ENCODE results near the gene PIGZ. TPM values are rescaled to one million over a fixed set of nuclear protein-coding genes. Genes with fewer than 3 reads are reported as not detected.
"Not testable (repeated sequence)": the region's sequence is repeated elsewhere in the genome, so short reads cannot be mapped to it uniquely, and the experiment has no call there.

PIGZ gene
- polyA plus RNA-seq, 1 donor, result 56.8 TPM

- DNase-seq, result no peak
- Histone ChIP-seq H3K36me3 (ENCODE audit: control insufficient read depth, insufficient read depth, low read length) (peaks cover 20% of the 10 kb centered on the region), H3K27me3 (ENCODE audit: control insufficient read depth, insufficient read depth, low read length) (no peaks in the 10 kb centered on the region), H3K27ac (ENCODE audit: low read length) (no peak overlapping the region), H3K4me1 (ENCODE audit: control insufficient read depth, insufficient read depth, low read length) (no peaks in the 10 kb centered on the region), H3K4me3 (ENCODE audit: low read length) (no peak overlapping the region), H3K9me3 (ENCODE audit: control insufficient read depth, low read depth, low read length) (peaks cover 4% of the 10 kb centered on the region)
- WGBS (ENCODE audit: insufficient coverage, low lambda C conversion rate), result no CpG with 5 or more reads among the region's 6 CpGs
Observed at GRCh38 chr3:196949750-196950149, 18.9 kb downstream of the PIGZ start.

GRCh38 chr3:196949285-196949619 lies 19.4 kb downstream of the PIGZ start:
- no peak overlapping the region for H3K27ac ChIP-seq (ENCODE audit: low read length)
- H3K27me3 ChIP-seq (ENCODE audit: control insufficient read depth, insufficient read depth, low read length), result no peaks in the 10 kb centered on the region
- no CpG with 5 or more reads among the region's 6 CpGs for WGBS (ENCODE audit: insufficient coverage, low lambda C conversion rate)
- H3K4me3 ChIP-seq (ENCODE audit: low read length), result no peak overlapping the region
- peaks cover 4% of the 10 kb centered on the region for H3K9me3 ChIP-seq (ENCODE audit: control insufficient read depth, low read depth, low read length)
- no peak for DNase-seq
- no peaks in the 10 kb centered on the region for H3K4me1 ChIP-seq (ENCODE audit: control insufficient read depth, insufficient read depth, low read length)
- H3K36me3 ChIP-seq (ENCODE audit: control insufficient read depth, insufficient read depth, low read length), result peaks cover 20% of the 10 kb centered on the region

- Histone ChIP-seq H3K27me3 (ENCODE audit: control insufficient read depth, insufficient read depth, low read length) (no peaks in the 10 kb centered on the region), H3K4me1 (ENCODE audit: control insufficient read depth, insufficient read depth, low read length) (peaks cover 3% of the 10 kb centered on the region), H3K4me3 (ENCODE audit: low read length) (no peak overlapping the region), H3K27ac (ENCODE audit: low read length) (no peak overlapping the region), H3K36me3 (ENCODE audit: control insufficient read depth, insufficient read depth, low read length) (peaks cover 20% of the 10 kb centered on the region), H3K9me3 (ENCODE audit: control insufficient read depth, low read depth, low read length) (peaks cover 4% of the 10 kb centered on the region)
- DNase-seq, result peak in 1 of 2 donors; percentile 38
- no CpG with 5 or more reads among the region's 22 CpGs for WGBS (ENCODE audit: insufficient coverage, low lambda C conversion rate)
Observed at GRCh38 chr3:196948442-196949284, 20.0 kb downstream of the PIGZ start.

- no CpG with 5 or more reads among the region's 28 CpGs for WGBS (ENCODE audit: insufficient coverage, low lambda C conversion rate)
- Histone ChIP-seq H3K27me3 (ENCODE audit: control insufficient read depth, insufficient read depth, low read length) (no peaks in the 10 kb centered on the region), H3K36me3 (ENCODE audit: control insufficient read depth, insufficient read depth, low read length) (peaks cover 20% of the 10 kb centered on the region)
Observed at GRCh38 chr3:196947860-196948441, 20.7 kb downstream of the PIGZ start.

GRCh38 chr3:196947136-196947859 lies 21.3 kb downstream of the PIGZ start:
- peaks cover 20% of the 10 kb centered on the region for H3K36me3 ChIP-seq (ENCODE audit: control insufficient read depth, insufficient read depth, low read length)
- no peak for DNase-seq
- H3K27ac ChIP-seq (ENCODE audit: low read length), result no peak overlapping the region
- no peaks in the 10 kb centered on the region for H3K27me3 ChIP-seq (ENCODE audit: control insufficient read depth, insufficient read depth, low read length)
- WGBS (ENCODE audit: insufficient coverage, low lambda C conversion rate), result no CpG with 5 or more reads among the region's 10 CpGs
- no peak overlapping the region for H3K4me3 ChIP-seq (ENCODE audit: low read length)
- H3K4me1 ChIP-seq (ENCODE audit: control insufficient read depth, insufficient read depth, low read length), result peaks cover 6% of the 10 kb centered on the region
- peaks cover 4% of the 10 kb centered on the region for H3K9me3 ChIP-seq (ENCODE audit: control insufficient read depth, low read depth, low read length)

More at GRCh38 chr3:196947860-196948441, 20.7 kb downstream of the PIGZ start:
- DNase-seq, result no peak
- Histone ChIP-seq H3K4me3 (ENCODE audit: low read length) (no peak overlapping the region), H3K27ac (ENCODE audit: low read length) (no peak overlapping the region), H3K9me3 (ENCODE audit: control insufficient read depth, low read depth, low read length) (peaks cover 4% of the 10 kb centered on the region), H3K4me1 (ENCODE audit: control insufficient read depth, insufficient read depth, low read length) (peaks cover 6% of the 10 kb centered on the region)

- H3K4me3 ChIP-seq (ENCODE audit: low read length), result peak overlapping the region; percentile 84
- 25% methylated on average over 4 of the region's 14 CpGs for WGBS (ENCODE audit: insufficient coverage, low lambda C conversion rate)
- not testable (repeated sequence) for H3K27me3 ChIP-seq (ENCODE audit: control insufficient read depth, insufficient read depth, low read length); H3K36me3 ChIP-seq (ENCODE audit: control insufficient read depth, insufficient read depth, low read length); H3K9me3 ChIP-seq (ENCODE audit: control insufficient read depth, low read depth, low read length)
- peak in 1 of 2 donors; percentile 48 for DNase-seq
- peak overlapping the region; percentile 96 for H3K27ac ChIP-seq (ENCODE audit: low read length)
- H3K4me1 ChIP-seq (ENCODE audit: control insufficient read depth, insufficient read depth, low read length), result peaks cover 20% of the 10 kb centered on the region
Observed at GRCh38 chr3:196944037-196944790, 24.4 kb downstream of the PIGZ start.

- no peaks in the 10 kb centered on the region for H3K9me3 ChIP-seq (ENCODE audit: control insufficient read depth, low read depth, low read length)
- DNase-seq, result no peak
- H3K4me3 ChIP-seq (ENCODE audit: low read length), result peak overlapping the region; percentile 84
- H3K27me3 ChIP-seq (ENCODE audit: control insufficient read depth, insufficient read depth, low read length), result no peaks in the 10 kb centered on the region
- WGBS (ENCODE audit: insufficient coverage, low lambda C conversion rate), result no CpG with 5 or more reads among the region's 25 CpGs
- peak overlapping the region; percentile 96 for H3K27ac ChIP-seq (ENCODE audit: low read length)
- peaks cover 18% of the 10 kb centered on the region for H3K36me3 ChIP-seq (ENCODE audit: control insufficient read depth, insufficient read depth, low read length)
- H3K4me1 ChIP-seq (ENCODE audit: control insufficient read depth, insufficient read depth, low read length), result peaks cover 20% of the 10 kb centered on the region
Observed at GRCh38 chr3:196942915-196943277, 25.7 kb downstream of the PIGZ start.

- DNase-seq, result peak; percentile 98 to 99
- no CpG with 5 or more reads among the region's 77 CpGs for WGBS (ENCODE audit: insufficient coverage, low lambda C conversion rate)
- Histone ChIP-seq H3K4me3 (ENCODE audit: low read length) (peak within 1 kb of the TSS; percentile 84), H3K27ac (ENCODE audit: low read length) (peak within 1 kb of the TSS; percentile 96), H3K36me3 (ENCODE audit: control insufficient read depth, insufficient read depth, low read length) (peaks cover 23% of the 10 kb centered on the region), H3K9me3 (ENCODE audit: control insufficient read depth, low read depth, low read length) (no peaks in the 10 kb centered on the region), H3K4me1 (ENCODE audit: control insufficient read depth, insufficient read depth, low read length) (peaks cover 20% of the 10 kb centered on the region), H3K27me3 (ENCODE audit: control insufficient read depth, insufficient read depth, low read length) (no peaks in the 10 kb centered on the region)
Observed at GRCh38 chr3:196942226-196942914, 26.3 kb downstream of the PIGZ start, which contains the start of gene NCBP2. NCBP2 (minus strand) TSS chr3:196942528; CDS start chr3:196942503, 25 bp downstream.

GRCh38 chr3:196941729-196942225 lies 26.9 kb downstream of the PIGZ start:
- no peak for DNase-seq
- no CpG with 5 or more reads among the region's 31 CpGs for WGBS (ENCODE audit: insufficient coverage, low lambda C conversion rate)

More at GRCh38 chr3:196941729-196942225, 26.9 kb downstream of the PIGZ start:
- H3K36me3 ChIP-seq (ENCODE audit: control insufficient read depth, insufficient read depth, low read length), result peaks cover 23% of the 10 kb centered on the region
- H3K4me1 ChIP-seq (ENCODE audit: control insufficient read depth, insufficient read depth, low read length), result peaks cover 20% of the 10 kb centered on the region
- H3K4me3 ChIP-seq (ENCODE audit: low read length), result peak overlapping the region; percentile 84
- H3K27ac ChIP-seq (ENCODE audit: low read length), result peak overlapping the region; percentile 96
- H3K9me3 ChIP-seq (ENCODE audit: control insufficient read depth, low read depth, low read length), result no peaks in the 10 kb centered on the region
- no peaks in the 10 kb centered on the region for H3K27me3 ChIP-seq (ENCODE audit: control insufficient read depth, insufficient read depth, low read length)

Measured in large intestine (tissue), 3 donors.